Right lobe of liver (tissue), 6 donors: ENCODE measurements around the gene LHFPL5. TPM values are rescaled to one million over a fixed set of nuclear protein-coding genes. Genes with fewer than 3 reads are reported as not detected.

ENCODE experiments used
- ATAC-seq, 4 donors: fragments of 200-7000 bp; cut with Tn5 transposase; one replicate each; pipeline ENCODE4 v1.9.1; 2020; ENCODE audit warnings: mild to moderate bottlenecking in 4 of 4, moderate library complexity in 4 of 4
- DNase-seq, 3 donors: peaks; one replicate each; pipeline ENCODE4 v3.0.0-alpha.2; 2020
- H3K27ac ChIP-seq, 3 donors: fragments of 200-600 bp; one replicate each; pipeline ENCODE4 v1.8.0; 2022
- H3K27me3 ChIP-seq, 2 donors: fragments of 200-600 bp; one replicate each; pipeline ENCODE4 v1.8.0; 2022
- H3K36me3 ChIP-seq, 4 donors: fragments of 200-600 bp; sonication (generic) in 1 of 4; one replicate each; pipeline versions ENCODE4 v1.5.1 to v1.8.0; 2017 to 2022; ENCODE audit warnings: control low read depth in 1 of 4
- H3K4me1 ChIP-seq, 4 donors: fragments of 200-600 bp; sonication (generic) in 1 of 4; one replicate each; pipeline versions ENCODE4 v1.5.1 to v1.8.0; 2017 to 2022; ENCODE audit warnings: control low read depth in 1 of 4
- H3K4me3 ChIP-seq, 3 donors: fragments of 200-600 bp; one replicate each; pipeline ENCODE4 v1.8.0; 2022
- H3K9me3 ChIP-seq, 4 donors: fragments of 200-600 bp; sonication (generic) in 1 of 4; one replicate each; pipeline versions ENCODE4 v1.5.1 to v1.8.0; 2017 to 2022; ENCODE audit warnings: control low read depth in 1 of 4
- POLR2A ChIP-seq: fragments of 450-650 bp; IDR thresholded peaks from one replicate; pipeline ENCODE4 v1.6.1; 2017; ENCODE audit warnings: antibody characterized with exemption, mild to moderate bottlenecking
- WGBS: methylation state at CpG from one replicate; pipeline ENCODE4 v1.1.6; 2018; ENCODE audit warnings: low coverage, low lambda C conversion rate; ENCODE audit not compliant: insufficient coverage; ENCODE audit errors: missing lambda C conversion rate; 5-methylcytosine and 5-hydroxymethylcytosine counted together
- intact Hi-C, 2 donors: fragments of 100-400 bp; cut with DNase I; formaldehyde crosslinking; loops; one replicate each; pipeline versions ENCODE4 v1.11.2 to v1.14.1; 2022
- total RNA-seq, 6 experiments: library from RNA; depleted of rRNA in 2 of 6; stranded (reverse); fragments of >200 nt in 2 of 6; fragmentation: NEBNext Ultra II Directional in 3 of 6; extraction: Animal tissue kit (Norgen Biotek cat#: 25700) in 3 of 6; gene quantifications; one replicate each; pipeline versions ENCODE4 v1.1.0 to v1.2.4, GENCODE V29; 2016 to 2023
- TF ChIP-seq, protein P1 (sequence below), 4 donors: fragments of 200-600 bp in 3 of 4; fragments of 450-650 bp in 1 of 4; IDR thresholded peaks; one replicate each; pipeline versions ENCODE4 v1.5.1 to v1.8.0; 2016 to 2022; ENCODE audit warnings: antibody characterized with exemption in 4 of 4, mild to moderate bottlenecking in 2 of 4
- donor health status: DM: no; HTN: yes; CAD: no.
- donor health status: DM: no; HTN: no; CAD: no.
- donor health status: DM: no; HTN: no; CAD: no.
- donor health status: DM: no; HTN: yes; CAD: no.
- donor health status: DM: no; HTN: yes; CAD: no.

Gene LHFPL5
- total RNA-seq, 6 experiments from 2014 or later = not detected

DNA sequence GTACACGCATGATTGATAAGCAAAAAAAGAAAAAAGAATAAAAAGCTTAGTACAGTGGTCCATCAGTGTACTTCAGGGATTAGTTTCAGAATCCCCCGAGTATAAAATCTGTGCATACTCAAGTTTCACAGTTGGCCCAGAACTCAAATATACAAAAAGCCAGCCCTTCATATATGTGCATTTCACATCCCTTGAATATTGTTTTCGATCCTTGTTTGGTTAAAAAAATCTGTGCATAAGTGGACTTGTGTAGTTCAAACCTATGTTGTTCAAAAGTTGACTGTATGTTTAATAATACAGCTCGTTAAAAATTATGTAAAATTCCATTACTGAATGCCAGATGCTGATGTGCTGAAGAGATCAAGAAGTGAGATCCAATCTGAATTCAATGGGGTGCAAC lies 54.2 kb downstream of the LHFPL5 start:
- H3K27me3 ChIP-seq = no peaks in the 10 kb centered on the region
- TF ChIP-seq POLR2A = no peak
- TF ChIP-seq, protein P1, sequence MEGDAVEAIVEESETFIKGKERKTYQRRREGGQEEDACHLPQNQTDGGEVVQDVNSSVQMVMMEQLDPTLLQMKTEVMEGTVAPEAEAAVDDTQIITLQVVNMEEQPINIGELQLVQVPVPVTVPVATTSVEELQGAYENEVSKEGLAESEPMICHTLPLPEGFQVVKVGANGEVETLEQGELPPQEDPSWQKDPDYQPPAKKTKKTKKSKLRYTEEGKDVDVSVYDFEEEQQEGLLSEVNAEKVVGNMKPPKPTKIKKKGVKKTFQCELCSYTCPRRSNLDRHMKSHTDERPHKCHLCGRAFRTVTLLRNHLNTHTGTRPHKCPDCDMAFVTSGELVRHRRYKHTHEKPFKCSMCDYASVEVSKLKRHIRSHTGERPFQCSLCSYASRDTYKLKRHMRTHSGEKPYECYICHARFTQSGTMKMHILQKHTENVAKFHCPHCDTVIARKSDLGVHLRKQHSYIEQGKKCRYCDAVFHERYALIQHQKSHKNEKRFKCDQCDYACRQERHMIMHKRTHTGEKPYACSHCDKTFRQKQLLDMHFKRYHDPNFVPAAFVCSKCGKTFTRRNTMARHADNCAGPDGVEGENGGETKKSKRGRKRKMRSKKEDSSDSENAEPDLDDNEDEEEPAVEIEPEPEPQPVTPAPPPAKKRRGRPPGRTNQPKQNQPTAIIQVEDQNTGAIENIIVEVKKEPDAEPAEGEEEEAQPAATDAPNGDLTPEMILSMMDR (IDR thresholded peaks at IDR 0.05) = no peak
- no peak for ATAC-seq
- H3K4me1 ChIP-seq = no peaks in the 10 kb centered on the region
- H3K9me3 ChIP-seq = no peaks in the 10 kb centered on the region
- intact Hi-C loops = no loop called here
- H3K4me3 ChIP-seq = no peak overlapping the region
- no peak overlapping the region for H3K27ac ChIP-seq
- 97% methylated on average over 4 of the region's 4 CpGs for WGBS
- H3K36me3 ChIP-seq = peaks cover 0 to 22% (median 9%) of the 10 kb centered on the region in 4 donors
- DNase-seq = no peak

Other genes with a start within 250 kb of the LHFPL5 start
- 100 to 1,000 TPM in 5 of 6 experiments, 10 to 100 TPM in 1; 36.1 to 387 (median 111) TPM for gene FKBP5, start 116.4 kb upstream of the LHFPL5 start, total RNA-seq
- gene ARMC12, start 68.3 kb upstream of the LHFPL5 start, total RNA-seq = 1 to 10 TPM in 3 of 6 experiments, under 1 TPM in 3; 0.22 to 4.4 (median 0.92) TPM
- gene CLPSL2, start 28.8 kb upstream of the LHFPL5 start, total RNA-seq = not detected
- not detected for gene CLPSL1, start 24.3 kb upstream of the LHFPL5 start, total RNA-seq
- not detected for gene CLPS, start 8.0 kb upstream of the LHFPL5 start, total RNA-seq
- 10 to 100 TPM; 18.4 to 64.1 (median 26.4) TPM for gene SRPK1, start 115.7 kb downstream of the LHFPL5 start, total RNA-seq
- gene SLC26A8, start 219.3 kb downstream of the LHFPL5 start, total RNA-seq = under 1 TPM; 0.06 to 0.33 (median 0.09) TPM
- gene MAPK14, start 222.5 kb downstream of the LHFPL5 start, total RNA-seq = 10 to 100 TPM; 37.9 to 53.3 (median 45.3) TPM